Measurements from ENCODE around the gene MYO1H. TPM values are rescaled to one million over a fixed set of nuclear protein-coding genes. Genes with fewer than 3 reads are reported as not detected.
"Not testable (repeated sequence)": the region's sequence is repeated elsewhere in the genome, so short reads cannot be mapped to it uniquely, and the experiment has no call there.

Gene MYO1H
- total RNA-seq, 1 experiment from 2014 or later, result not detected

DNA sequence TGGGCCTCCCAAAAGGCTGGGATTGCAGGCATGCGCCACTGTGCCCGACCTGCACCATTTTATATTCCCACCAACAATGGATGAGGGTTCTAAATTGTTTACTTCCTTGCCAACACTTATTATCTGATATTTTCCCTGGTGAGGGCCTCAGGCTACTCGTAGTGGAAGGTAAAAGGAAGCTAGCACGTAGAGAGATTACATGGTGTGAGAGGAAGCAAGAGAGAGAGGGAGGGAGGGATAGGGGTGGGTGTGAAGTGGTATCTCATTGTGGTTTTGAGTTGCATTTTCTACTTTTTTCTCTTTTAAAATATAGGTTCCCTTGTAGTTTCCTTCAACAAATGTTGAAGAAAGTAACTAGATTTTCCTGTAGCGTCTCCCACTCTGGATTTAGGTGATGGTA is 30.9 kb downstream of the MYO1H start:
- Histone ChIP-seq H3K4me3 (ENCODE audit: insufficient read depth, low read depth, low read length) (no peak overlapping the region), H3K27me3 (ENCODE audit: control insufficient read depth, insufficient read depth, low read length) (no peaks in the 10 kb centered on the region), H3K36me3 (replicated peaks; ENCODE audit: control insufficient read depth, insufficient read depth, low read length) (no peaks in the 10 kb centered on the region)
- DNase-seq, result no peak

DNA sequence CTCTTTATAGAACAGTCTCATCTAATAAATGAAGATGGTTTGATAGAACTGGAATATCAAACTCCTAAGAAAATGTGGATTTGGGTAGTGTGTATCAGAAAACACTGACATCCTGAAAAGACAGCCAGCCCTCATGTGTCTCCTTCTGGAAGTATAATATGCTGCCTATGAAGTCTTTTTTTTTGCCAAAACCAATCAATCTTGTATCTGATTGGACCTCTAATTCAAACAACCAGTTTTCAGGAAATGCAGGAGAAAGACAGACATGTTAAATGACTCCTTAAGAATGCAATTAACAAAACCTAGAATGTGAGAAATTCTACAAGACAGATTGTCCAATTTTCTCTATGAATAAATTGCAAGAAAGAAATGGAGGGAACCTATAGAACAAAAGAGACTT is 34.3 kb downstream of the MYO1H start:
- Histone ChIP-seq H3K4me3 (ENCODE audit: insufficient read depth, low read depth, low read length) (no peak overlapping the region), H3K36me3 (replicated peaks; ENCODE audit: control insufficient read depth, insufficient read depth, low read length) (no peaks in the 10 kb centered on the region), H3K27me3 (ENCODE audit: control insufficient read depth, insufficient read depth, low read length) (no peaks in the 10 kb centered on the region)
- no peak for DNase-seq

DNA sequence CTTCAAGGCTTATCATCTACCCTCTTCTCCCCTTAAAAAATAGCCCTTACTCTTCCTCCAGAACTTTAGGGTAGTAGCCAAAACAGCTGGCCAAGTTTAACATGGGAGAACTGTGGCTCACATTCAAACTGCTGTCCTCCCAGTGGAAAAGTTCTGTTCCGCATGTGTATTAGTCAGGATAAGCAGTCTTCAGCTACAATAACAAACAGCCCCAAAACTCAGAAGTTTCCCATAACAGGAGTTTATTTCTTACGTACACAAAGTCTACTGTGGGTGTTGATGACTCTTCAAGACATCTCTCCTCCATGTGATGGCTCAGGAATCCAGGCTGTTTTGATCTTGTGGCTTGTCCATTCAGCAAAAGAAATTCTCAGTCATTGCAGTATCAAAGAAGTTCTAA is 35.5 kb downstream of the MYO1H start:
- Histone ChIP-seq H3K36me3 (replicated peaks; ENCODE audit: control insufficient read depth, insufficient read depth, low read length) (no peaks in the 10 kb centered on the region), H3K27me3 (ENCODE audit: control insufficient read depth, insufficient read depth, low read length) (no peaks in the 10 kb centered on the region), H3K4me3 (ENCODE audit: insufficient read depth, low read depth, low read length) (no peak overlapping the region)
- DNase-seq, result no peak

DNA sequence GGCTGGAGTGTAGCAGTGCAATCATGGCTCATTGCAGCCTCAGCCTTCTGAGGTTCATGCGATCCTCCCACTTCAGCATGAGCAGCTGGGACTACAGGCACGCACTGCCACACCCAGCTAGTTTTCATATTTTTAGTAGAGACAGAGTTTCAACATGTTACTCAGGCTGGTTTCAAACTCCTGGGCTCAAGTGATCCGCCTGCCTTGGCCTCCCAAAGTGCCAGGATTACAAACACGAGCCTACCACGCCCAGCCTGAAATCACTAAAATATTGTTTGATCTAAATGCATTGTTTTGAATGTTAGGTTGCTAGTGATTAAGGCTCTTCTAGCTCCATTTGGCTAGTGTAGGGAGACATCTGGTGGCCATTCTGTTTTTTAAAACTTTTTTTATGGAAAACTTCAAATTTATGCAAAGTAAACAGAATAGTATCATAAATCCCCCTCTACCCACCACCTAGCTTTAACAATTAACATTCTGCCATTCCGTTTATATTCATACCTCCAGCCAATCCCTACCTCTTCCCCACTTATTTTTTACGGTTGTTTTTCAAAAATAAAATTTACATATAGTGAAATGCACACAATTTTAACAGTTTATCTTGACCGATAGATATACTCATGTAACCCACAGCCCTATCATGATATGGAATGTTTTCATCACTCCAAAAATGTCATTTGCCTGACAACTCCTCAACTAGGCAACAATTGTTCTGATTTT is 37.8 kb downstream of the MYO1H start:
- peak; percentile 49 for DNase-seq

DNA sequence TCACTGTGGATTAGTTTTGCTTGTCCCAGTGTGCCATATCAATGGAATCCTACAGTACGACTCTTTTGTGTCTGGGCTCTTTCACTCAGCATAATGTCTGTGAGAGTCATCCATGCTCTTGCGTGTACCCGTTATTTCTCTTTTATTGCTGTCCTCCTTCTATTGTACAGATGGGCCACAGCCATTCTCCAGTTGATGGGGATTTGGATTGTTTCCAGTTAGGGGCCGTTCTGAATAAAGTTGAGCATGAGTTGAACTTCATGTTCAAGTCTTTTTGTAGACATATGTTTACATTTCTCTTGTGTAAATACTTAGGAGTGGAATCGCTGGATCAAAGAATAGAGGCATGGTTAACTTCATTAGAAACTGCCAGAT is 38.3 kb downstream of the MYO1H start:
- no peaks in the 10 kb centered on the region for H3K27me3 ChIP-seq (ENCODE audit: control insufficient read depth, insufficient read depth, low read length)
- H3K4me3 ChIP-seq (ENCODE audit: insufficient read depth, low read depth, low read length), result no peak overlapping the region
- no peaks in the 10 kb centered on the region for H3K36me3 ChIP-seq (replicated peaks; ENCODE audit: control insufficient read depth, insufficient read depth, low read length)
- no peak for DNase-seq

More for the DNA sequence above, 37.8 kb downstream of the MYO1H start:
- H3K27me3 ChIP-seq (ENCODE audit: control insufficient read depth, insufficient read depth, low read length), result no peaks in the 10 kb centered on the region
- H3K36me3 ChIP-seq (replicated peaks; ENCODE audit: control insufficient read depth, insufficient read depth, low read length), result no peaks in the 10 kb centered on the region
- H3K4me3 ChIP-seq (ENCODE audit: insufficient read depth, low read depth, low read length), result no peak overlapping the region

DNA sequence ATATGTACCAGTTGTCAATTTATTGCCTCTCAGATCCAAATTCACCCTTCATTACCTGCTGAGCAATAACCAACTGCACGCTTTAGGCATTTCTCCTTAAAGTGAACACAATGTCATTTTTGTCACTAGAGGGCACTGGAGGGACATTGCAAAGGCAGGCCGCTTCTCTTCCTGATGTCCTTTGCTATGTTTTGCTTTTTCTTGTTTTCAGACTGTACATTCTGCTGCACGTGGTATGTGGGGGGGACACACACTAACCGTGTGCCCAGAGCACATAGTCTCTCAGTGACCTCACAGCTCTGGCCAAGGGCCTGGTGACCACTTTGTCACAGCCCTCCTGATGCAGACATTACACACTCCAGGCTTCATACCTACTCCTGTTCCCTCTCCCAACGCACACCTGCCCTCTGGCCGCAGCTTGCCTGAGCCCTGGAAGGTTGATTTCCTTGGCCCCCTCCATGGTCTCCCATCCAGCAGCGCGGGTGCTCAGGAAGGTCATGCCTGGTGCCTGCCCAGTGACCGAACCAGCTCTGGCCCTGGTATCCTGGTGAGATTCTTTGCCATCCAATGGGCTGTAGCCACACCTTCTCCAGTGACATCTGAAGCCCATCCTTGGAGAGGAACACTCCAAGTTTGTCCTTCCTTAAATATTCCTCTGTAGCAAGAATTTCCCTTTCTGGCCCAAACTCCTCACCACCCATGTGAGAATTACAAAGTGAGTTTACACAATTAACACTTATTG is 39.9 kb downstream of the MYO1H start:
- Histone ChIP-seq H3K36me3 (replicated peaks; ENCODE audit: control insufficient read depth, insufficient read depth, low read length) (no peaks in the 10 kb centered on the region), H3K4me3 (ENCODE audit: insufficient read depth, low read depth, low read length) (no peak overlapping the region), H3K27me3 (ENCODE audit: control insufficient read depth, insufficient read depth, low read length) (no peaks in the 10 kb centered on the region)
- DNase-seq, result peak; percentile 49

DNA sequence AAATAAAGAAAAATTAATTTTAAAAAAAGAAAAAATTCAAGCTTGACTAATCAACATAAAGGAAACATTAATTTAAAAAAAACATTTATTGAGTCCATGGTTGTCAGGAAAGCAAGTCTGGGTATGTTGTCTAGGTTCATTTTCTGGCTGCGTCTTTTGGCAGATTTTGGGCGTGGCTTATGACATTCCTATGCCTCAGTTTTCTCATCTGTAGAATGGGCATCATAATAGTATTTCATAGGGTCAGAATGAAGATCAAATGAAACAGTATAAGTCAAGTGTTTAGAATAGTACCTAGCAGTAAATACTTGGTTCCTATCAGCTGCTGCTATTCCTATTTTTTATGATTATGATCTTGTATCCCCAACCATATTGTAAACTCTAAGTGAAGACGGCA is 40.5 kb downstream of the MYO1H start:
- no peak overlapping the region for H3K4me3 ChIP-seq (ENCODE audit: insufficient read depth, low read depth, low read length)
- H3K36me3 ChIP-seq (replicated peaks; ENCODE audit: control insufficient read depth, insufficient read depth, low read length), result no peaks in the 10 kb centered on the region
- DNase-seq, result no peak
- H3K27me3 ChIP-seq (ENCODE audit: control insufficient read depth, insufficient read depth, low read length), result no peaks in the 10 kb centered on the region

DNA sequence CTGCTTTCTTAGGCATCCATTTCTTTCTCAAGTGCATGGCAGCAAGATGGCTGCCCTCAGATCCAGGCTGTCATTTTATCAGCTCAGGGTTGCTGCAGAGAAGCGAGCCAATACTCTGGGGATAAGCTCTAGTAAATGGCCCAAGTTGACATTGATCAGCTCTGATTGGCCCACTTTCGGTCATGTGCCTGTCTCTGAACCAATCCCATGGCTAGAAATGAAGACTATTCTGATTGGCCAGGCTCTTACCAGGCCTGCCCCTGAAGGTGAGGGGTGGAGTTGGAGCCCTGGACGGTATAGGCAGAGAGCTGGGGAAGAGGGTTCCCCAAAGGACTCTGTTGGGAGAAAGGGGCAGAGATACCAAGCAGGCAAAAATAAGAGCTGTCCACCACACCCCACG is 41.4 kb downstream of the MYO1H start:
- H3K4me3 ChIP-seq (ENCODE audit: insufficient read depth, low read depth, low read length), result no peak overlapping the region
- DNase-seq, result peak; percentile 43
- no peaks in the 10 kb centered on the region for H3K27me3 ChIP-seq (ENCODE audit: control insufficient read depth, insufficient read depth, low read length)
- H3K36me3 ChIP-seq (replicated peaks; ENCODE audit: control insufficient read depth, insufficient read depth, low read length), result no peaks in the 10 kb centered on the region

DNA sequence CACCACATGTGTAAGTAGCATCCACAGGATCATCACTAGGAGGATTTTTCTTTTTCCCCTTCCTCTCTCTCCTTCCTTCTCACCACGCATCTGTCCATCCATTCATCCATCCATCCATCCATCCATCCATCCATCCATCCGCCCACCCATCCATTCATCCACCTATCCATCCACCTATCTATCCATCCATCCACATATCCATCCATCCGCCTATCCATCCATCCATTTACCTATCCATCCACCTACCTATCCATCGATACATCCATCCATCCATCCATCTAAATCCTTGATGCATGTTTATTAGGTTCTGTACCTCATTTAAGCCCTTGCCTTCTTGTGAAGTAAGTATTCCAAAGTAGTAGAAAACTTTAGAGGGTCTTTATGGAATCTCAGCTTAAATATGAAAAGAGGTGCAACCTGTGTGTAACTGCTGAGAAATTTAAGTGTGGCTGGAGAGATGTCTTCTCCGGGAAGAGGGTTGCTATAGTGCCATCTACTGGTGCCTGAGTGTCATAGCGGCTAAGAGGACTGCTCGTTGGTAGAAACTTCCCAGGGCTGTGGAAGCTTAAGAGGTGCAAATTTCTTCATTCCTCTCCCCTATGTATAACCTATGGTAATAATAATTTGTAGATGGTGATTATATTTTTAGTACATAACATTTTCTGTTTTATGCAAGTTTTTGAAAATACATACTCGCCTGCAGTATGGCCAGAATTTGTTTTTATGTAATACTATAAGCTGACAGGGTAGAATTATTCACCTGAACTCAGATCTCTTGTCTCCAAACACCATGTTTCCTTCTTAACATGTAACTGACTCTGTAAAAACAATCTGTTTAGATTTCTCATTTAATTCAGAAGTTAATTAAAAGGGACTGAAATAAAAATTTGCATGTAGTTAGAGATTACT is 46.0 kb downstream of the MYO1H start:
- no peaks in the 10 kb centered on the region for H3K36me3 ChIP-seq (replicated peaks; ENCODE audit: control insufficient read depth, insufficient read depth, low read length)
- peak; percentile 75 for DNase-seq
- H3K27me3 ChIP-seq (ENCODE audit: control insufficient read depth, insufficient read depth, low read length), result no peaks in the 10 kb centered on the region
- H3K4me3 ChIP-seq (ENCODE audit: insufficient read depth, low read depth, low read length), result no peak overlapping the region

DNA sequence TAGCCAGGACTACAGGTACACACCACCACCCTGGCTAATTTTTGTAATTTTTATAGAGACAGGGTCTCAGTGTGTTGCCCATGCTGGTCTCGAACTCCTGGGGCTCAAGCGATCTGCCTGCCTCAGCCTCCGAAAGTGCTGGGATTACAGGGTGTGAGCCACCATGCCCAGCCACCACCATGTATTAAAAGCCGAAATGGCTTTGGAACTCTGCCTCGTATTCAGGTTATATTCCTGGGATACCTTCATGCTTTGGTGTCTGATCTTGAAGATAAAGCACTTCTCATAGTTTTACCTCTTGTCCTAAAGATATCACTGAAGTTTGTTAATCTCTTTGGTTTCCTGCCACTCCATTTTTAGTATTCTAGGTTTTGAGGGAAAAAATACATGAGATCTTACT is 47.2 kb downstream of the MYO1H start:
- no peaks in the 10 kb centered on the region for H3K27me3 ChIP-seq (ENCODE audit: control insufficient read depth, insufficient read depth, low read length)
- no peaks in the 10 kb centered on the region for H3K36me3 ChIP-seq (replicated peaks; ENCODE audit: control insufficient read depth, insufficient read depth, low read length)
- no peak for DNase-seq
- no peak overlapping the region for H3K4me3 ChIP-seq (ENCODE audit: insufficient read depth, low read depth, low read length)

DNA sequence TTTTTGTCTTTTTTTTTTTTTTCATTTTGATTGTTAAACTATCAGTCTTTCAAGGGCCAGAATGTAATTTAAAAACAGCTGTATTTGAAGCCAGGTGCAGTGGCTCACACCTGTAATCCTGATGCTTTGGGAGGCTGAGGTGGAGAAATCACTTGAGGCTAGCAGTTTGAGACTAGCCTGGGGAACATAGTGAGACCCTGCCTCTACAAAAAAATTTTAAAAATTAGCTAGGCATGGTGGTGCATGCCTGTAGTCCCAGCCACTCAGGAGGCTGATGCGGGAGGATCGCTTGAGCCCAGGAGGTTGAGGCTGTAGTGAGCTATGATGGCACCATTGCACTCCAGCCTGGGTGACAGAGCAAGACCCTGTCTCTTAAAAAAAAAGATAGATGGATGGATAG is 57.1 kb downstream of the MYO1H start:
- H3K36me3 ChIP-seq (replicated peaks; ENCODE audit: control insufficient read depth, insufficient read depth, low read length); H3K4me3 ChIP-seq (ENCODE audit: insufficient read depth, low read depth, low read length); DNase-seq; H3K27me3 ChIP-seq (ENCODE audit: control insufficient read depth, insufficient read depth, low read length): not testable (repeated sequence)

DNA sequence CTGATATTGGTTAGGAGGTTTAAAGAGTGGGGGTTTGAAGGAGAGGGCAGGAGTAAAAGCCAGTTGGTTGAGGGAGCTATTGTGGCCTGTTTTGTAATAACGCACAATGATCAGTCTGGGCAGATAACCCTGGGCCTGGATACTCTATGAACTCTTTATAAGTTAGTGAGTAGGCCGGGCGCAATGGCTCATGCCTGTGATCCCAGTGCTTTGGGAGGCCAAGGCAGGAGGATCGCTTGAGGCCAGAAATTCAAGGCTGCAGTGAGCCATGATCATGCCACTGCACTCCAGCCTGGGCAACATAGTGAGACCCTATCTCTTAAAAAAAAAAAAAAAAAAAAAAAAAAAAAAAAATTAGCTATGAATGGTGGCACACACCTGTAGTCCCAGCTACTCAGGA is 58.4 kb downstream of the MYO1H start:
- H3K4me3 ChIP-seq (ENCODE audit: insufficient read depth, low read depth, low read length); H3K36me3 ChIP-seq (replicated peaks; ENCODE audit: control insufficient read depth, insufficient read depth, low read length); H3K27me3 ChIP-seq (ENCODE audit: control insufficient read depth, insufficient read depth, low read length); DNase-seq: not testable (repeated sequence)

DNA sequence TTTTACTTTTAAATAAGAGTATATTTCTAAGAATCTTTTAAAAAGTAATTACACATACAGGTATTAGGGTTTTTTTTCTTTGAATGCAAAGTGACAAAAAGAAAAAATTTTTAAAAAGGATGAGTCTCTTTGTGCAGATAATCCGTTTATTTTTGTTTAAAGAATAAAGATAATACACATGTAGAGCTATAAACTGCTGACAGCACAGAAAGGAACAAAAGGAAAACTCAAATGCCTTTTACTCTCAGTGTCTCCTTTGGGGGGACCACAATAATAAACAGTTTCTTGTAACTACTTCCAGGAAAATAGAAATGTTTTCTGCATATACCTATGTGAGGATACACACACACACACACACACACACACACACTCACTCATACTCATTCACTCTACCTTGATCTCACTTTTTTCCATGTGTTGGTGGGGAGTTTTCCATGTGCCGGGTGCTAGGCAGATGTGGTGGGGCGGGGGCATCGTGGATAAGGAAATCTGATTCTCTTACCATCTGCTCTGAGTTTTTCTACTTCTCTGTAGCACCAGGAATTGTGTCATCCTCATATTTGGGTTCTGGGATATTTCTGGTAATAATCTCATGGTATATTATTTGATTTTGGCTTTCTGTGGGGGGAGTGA is 71.3 kb downstream of the MYO1H start:
- no peaks in the 10 kb centered on the region for H3K27me3 ChIP-seq (ENCODE audit: control insufficient read depth, insufficient read depth, low read length)
- H3K4me3 ChIP-seq (ENCODE audit: insufficient read depth, low read depth, low read length), result no peak overlapping the region
- no peak for DNase-seq
- no peaks in the 10 kb centered on the region for H3K36me3 ChIP-seq (replicated peaks; ENCODE audit: control insufficient read depth, insufficient read depth, low read length)

DNA sequence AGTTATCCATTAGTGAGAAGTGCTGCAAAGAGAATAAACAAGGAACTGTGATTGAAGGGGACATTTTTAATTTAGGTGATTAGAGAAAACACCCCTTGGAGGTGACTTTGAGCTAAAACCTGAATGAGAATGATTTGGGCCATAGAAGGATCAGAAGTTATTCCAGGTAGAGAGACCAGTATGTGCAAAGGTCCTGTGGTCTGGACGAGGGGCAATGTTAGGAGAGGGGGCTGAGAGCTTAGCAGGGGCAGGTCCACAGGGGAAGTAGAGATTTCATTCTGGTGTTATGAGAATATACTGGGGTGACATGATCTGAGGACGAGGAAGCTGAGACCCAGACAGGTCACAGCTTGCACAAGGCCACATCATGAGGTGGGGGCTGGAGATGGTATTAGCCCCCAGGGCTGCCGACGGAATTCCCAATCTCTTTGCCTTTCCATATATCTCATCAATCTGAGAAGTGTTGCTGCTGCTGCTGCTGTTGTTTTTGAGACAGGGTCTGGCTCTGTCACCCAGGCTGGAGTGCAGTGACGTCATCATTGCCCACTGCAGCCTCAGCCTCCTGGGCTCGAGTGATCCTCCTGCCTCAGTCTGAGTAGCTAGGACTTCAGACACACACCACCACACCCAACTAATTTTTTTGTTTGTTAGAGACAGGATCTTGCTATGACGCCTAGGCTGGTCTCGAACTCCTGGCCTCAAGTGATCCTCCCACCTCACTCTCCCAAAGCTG is 73.8 kb downstream of the MYO1H start:
- no peak for DNase-seq
- no peaks in the 10 kb centered on the region for H3K27me3 ChIP-seq (ENCODE audit: control insufficient read depth, insufficient read depth, low read length)
- H3K36me3 ChIP-seq (replicated peaks; ENCODE audit: control insufficient read depth, insufficient read depth, low read length), result no peaks in the 10 kb centered on the region
- no peak overlapping the region for H3K4me3 ChIP-seq (ENCODE audit: insufficient read depth, low read depth, low read length)

Data from H7 (cell line).